HepG2 (cell line): ENCODE measurements around the gene BHLHE41.

Experiments used
- AGO2 ChIP-seq: fragments of 200-400 bp; formaldehyde crosslinking; optimal IDR thresholded peaks from 2 replicates; pipeline ENCODE3; 2017; ENCODE audit warnings: mild to moderate bottlenecking, low read depth, low read length, moderate library complexity
- GATA4 ChIP-seq: sonication (generic); IDR thresholded peaks from 2 replicates; pipeline ENCODE4 v1.6.1; 2016; ENCODE audit warnings: antibody characterized with exemption, low read depth, borderline replicate concordance
- JUN ChIP-seq: sonication (generic); formaldehyde crosslinking; IDR thresholded peaks from 2 replicates; pipeline ENCODE4 v1.4.0; 2020; ENCODE audit warnings: mild to moderate bottlenecking, missing genetic modification reagents
- POLR2AphosphoS5 ChIP-seq: IDR thresholded peaks from 2 replicates; pipeline ENCODE4 v1.6.1; 2012; ENCODE audit warnings: low read depth, low read length
- SOX6 ChIP-seq, 2 experiments: fragments of 450-650 bp in 1 of 2; sonication (generic) in 1 of 2; formaldehyde crosslinking in 1 of 2; IDR thresholded peaks; 2 replicates each; pipeline versions ENCODE4 v1.4.0 to v1.6.1; 2017 to 2020; ENCODE audit warnings: antibody characterized with exemption in 1 of 2, mild to moderate bottlenecking in 1 of 2, missing genetic modification reagents in 1 of 2
- SP1 ChIP-seq, 2 experiments: fragments of 450-650 bp in 1 of 2; sonication (generic) in 1 of 2; formaldehyde crosslinking in 1 of 2; IDR thresholded peaks; 2 replicates each; pipeline versions ENCODE4 v1.4.0 to v1.6.1; 2016 to 2020; ENCODE audit warnings: missing genetic modification reagents in 1 of 2
- SP4 ChIP-seq: sonication (generic); formaldehyde crosslinking; IDR thresholded peaks from 2 replicates; pipeline ENCODE4 v1.8.1; 2023; ENCODE audit warnings: mild to moderate bottlenecking, missing genetic modification reagents
- TEF ChIP-seq: sonication (generic); formaldehyde crosslinking; IDR thresholded peaks from 2 replicates; pipeline ENCODE4 v1.5.0; 2020; ENCODE audit warnings: missing genetic modification reagents
- ZNF326 ChIP-seq: sonication (generic); formaldehyde crosslinking; IDR thresholded peaks from 2 replicates; pipeline ENCODE4 v1.4.0; 2020; ENCODE audit warnings: missing genetic modification reagents, borderline replicate concordance
- ZNF776 ChIP-seq: sonication (generic); formaldehyde crosslinking; IDR thresholded peaks from 2 replicates; pipeline ENCODE4 v1.4.0; 2020; ENCODE audit warnings: mild to moderate bottlenecking, missing genetic modification reagents
- TF ChIP-seq, protein P1 (sequence below): sonication (generic); formaldehyde crosslinking; IDR thresholded peaks from 2 replicates; pipeline ENCODE4 v1.5.0; 2020; ENCODE audit warnings: mild to moderate bottlenecking, missing genetic modification reagents, moderate library complexity

DNA sequence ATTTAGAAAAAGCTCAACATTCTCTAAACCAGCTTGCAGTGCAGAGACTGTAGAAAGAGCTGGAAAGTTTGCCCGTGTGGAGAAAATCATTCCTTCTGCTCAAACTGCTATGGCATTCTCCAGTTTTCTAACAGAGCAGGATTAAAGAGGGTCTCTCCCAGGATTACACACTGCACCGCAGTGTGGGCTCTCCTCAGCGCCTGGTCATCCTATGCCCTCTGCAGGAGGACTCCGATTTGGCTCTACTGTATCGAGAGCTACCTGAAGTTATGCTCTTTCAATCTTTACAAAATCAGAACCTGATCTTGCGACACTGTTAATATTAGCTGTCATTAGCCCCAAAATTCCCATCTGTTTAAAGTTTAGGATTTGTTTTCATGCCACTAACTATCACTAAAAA is 33.0 kb downstream of the BHLHE41 start:
- TF ChIP-seq SP4 (no peak), JUN (no peak), GATA4 (no peak), TEF (CRISPR knock-in tag) (no peak), SOX6 (IDR thresholded peaks at IDR 0.05) (no peak), SOX6 (CRISPR knock-in tag; IDR thresholded peaks at IDR 0.05) (no peak), POLR2AphosphoS5 (no peak), AGO2 (no peak), SP1 (IDR thresholded peaks at IDR 0.05) (no peak), SP1 (CRISPR knock-in tag; IDR thresholded peaks at IDR 0.05) (no peak), ZNF776 (CRISPR knock-in tag) (no peak), ZNF326 (CRISPR knock-in tag) (no peak)
- TF ChIP-seq, protein P1, sequence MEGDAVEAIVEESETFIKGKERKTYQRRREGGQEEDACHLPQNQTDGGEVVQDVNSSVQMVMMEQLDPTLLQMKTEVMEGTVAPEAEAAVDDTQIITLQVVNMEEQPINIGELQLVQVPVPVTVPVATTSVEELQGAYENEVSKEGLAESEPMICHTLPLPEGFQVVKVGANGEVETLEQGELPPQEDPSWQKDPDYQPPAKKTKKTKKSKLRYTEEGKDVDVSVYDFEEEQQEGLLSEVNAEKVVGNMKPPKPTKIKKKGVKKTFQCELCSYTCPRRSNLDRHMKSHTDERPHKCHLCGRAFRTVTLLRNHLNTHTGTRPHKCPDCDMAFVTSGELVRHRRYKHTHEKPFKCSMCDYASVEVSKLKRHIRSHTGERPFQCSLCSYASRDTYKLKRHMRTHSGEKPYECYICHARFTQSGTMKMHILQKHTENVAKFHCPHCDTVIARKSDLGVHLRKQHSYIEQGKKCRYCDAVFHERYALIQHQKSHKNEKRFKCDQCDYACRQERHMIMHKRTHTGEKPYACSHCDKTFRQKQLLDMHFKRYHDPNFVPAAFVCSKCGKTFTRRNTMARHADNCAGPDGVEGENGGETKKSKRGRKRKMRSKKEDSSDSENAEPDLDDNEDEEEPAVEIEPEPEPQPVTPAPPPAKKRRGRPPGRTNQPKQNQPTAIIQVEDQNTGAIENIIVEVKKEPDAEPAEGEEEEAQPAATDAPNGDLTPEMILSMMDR (CRISPR knock-in tag) = no peak
